ENCODE results near the gene INPP5A.

DNA sequence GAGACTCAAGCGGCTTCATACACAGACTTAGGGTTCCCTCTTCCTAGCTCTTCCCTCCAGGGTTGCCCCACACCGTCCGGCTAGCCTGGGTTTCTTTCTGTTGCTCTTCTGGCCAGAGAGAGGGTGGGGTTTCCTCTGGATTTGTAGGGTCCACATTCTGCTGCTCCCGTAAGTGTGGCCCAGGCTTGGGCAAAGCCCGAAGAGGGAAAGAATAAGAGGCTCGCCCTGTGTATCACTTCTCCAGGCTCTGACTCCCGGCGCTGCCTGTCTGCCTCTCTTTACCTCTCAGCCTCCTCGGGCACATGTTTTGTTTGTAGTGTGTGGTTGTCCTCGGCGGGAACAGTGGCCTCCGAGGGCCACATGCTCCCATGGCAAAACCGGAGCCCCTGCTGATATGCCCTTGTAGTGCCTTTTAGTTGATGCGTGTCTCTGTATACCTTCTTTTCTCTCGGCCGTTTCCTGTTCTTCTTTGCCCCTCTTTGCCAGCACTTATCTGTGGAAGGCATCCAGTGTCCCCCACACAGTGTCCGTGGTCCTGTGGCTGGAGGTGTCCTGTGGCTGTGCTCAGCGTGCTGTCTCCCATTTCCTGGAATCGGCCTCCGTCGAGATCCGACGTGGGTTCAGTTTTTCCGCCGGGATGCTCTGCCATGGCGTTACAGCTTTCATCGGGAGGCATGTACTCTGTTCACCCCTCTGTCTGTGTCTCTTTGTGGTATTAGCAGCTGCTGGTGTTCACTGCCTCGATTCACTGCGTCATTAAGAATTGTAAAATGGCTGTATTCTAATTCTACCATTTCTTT, 102.9 kb downstream of the INPP5A start:
- TF ChIP-seq, protein P1, sequence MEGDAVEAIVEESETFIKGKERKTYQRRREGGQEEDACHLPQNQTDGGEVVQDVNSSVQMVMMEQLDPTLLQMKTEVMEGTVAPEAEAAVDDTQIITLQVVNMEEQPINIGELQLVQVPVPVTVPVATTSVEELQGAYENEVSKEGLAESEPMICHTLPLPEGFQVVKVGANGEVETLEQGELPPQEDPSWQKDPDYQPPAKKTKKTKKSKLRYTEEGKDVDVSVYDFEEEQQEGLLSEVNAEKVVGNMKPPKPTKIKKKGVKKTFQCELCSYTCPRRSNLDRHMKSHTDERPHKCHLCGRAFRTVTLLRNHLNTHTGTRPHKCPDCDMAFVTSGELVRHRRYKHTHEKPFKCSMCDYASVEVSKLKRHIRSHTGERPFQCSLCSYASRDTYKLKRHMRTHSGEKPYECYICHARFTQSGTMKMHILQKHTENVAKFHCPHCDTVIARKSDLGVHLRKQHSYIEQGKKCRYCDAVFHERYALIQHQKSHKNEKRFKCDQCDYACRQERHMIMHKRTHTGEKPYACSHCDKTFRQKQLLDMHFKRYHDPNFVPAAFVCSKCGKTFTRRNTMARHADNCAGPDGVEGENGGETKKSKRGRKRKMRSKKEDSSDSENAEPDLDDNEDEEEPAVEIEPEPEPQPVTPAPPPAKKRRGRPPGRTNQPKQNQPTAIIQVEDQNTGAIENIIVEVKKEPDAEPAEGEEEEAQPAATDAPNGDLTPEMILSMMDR (IDR thresholded peaks at IDR 0.05) = no peak
- TF ChIP-seq POLR2A (IDR thresholded peaks at IDR 0.05) = no peak
